ENCODE measurements around the gene RAB8B. TPM values are rescaled to one million over a fixed set of nuclear protein-coding genes. Genes with fewer than 3 reads are reported as not detected.

RAB8B gene
- total RNA-seq, 1 donor from 2014 or later: 31.6 TPM

- Mint-ChIP-seq H3K27me3 (peaks cover 3% of the 10 kb centered on the region), H3K4me3 (ENCODE audit: low read depth) (no peak overlapping the region), H3K9me3 (ENCODE audit: low read depth) (peaks cover 3% of the 10 kb centered on the region), H3K27ac (no peak overlapping the region), H3K36me3 (ENCODE audit: insufficient read depth) (peaks cover 3% of the 10 kb centered on the region), H3K4me1 (ENCODE audit: low read depth) (peaks cover 14% of the 10 kb centered on the region)
- DNase-seq (ENCODE audit: low spot score, unreplicated experiment): no peak
- no peak for TF ChIP-seq CTCF (IDR thresholded peaks at IDR 0.05; ENCODE audit: unreplicated experiment)
Observed at GRCh38 chr15:63274427-63274826, 85.0 kb downstream of the RAB8B start.

- Mint-ChIP-seq H3K27me3 (peaks cover 3% of the 10 kb centered on the region), H3K4me3 (ENCODE audit: low read depth) (peak overlapping the region; percentile 92), H3K9me3 (ENCODE audit: low read depth) (peaks cover 3% of the 10 kb centered on the region), H3K36me3 (ENCODE audit: insufficient read depth) (peaks cover 3% of the 10 kb centered on the region), H3K27ac (peak overlapping the region; percentile 96), H3K4me1 (ENCODE audit: low read depth) (peaks cover 14% of the 10 kb centered on the region)
- no peak for DNase-seq (ENCODE audit: low spot score, unreplicated experiment)
- TF ChIP-seq CTCF (IDR thresholded peaks at IDR 0.05; ENCODE audit: unreplicated experiment): no peak
Observed at GRCh38 chr15:63276342-63277037, 87.1 kb downstream of the RAB8B start.

GRCh38 chr15:63277038-63277892, 87.9 kb downstream of the RAB8B start, which contains the start of gene APH1B:
Gene APH1B (plus strand): TSS chr15:63277605. CDS start chr15:63277624, 19 bp downstream.
- H3K36me3 Mint-ChIP-seq (ENCODE audit: insufficient read depth): peaks cover 3% of the 10 kb centered on the region
- peaks cover 14% of the 10 kb centered on the region for H3K4me1 Mint-ChIP-seq (ENCODE audit: low read depth)
- H3K4me3 Mint-ChIP-seq (ENCODE audit: low read depth): peak within 1 kb of the TSS; percentile 92
- DNase-seq (ENCODE audit: low spot score, unreplicated experiment): peak; percentile 75
- peak within 1 kb of the TSS; percentile 96 for H3K27ac Mint-ChIP-seq
- peak; percentile 9 for TF ChIP-seq CTCF (IDR thresholded peaks at IDR 0.05; ENCODE audit: unreplicated experiment)
- peaks cover 3% of the 10 kb centered on the region for H3K27me3 Mint-ChIP-seq
- peaks cover 3% of the 10 kb centered on the region for H3K9me3 Mint-ChIP-seq (ENCODE audit: low read depth)

- H3K36me3 Mint-ChIP-seq (ENCODE audit: insufficient read depth): peaks cover 1% of the 10 kb centered on the region
- no peaks in the 10 kb centered on the region for H3K9me3 Mint-ChIP-seq (ENCODE audit: low read depth)
- H3K27ac Mint-ChIP-seq: peak overlapping the region; percentile 66
- H3K4me1 Mint-ChIP-seq (ENCODE audit: low read depth): peaks cover 14% of the 10 kb centered on the region
- no peak for DNase-seq (ENCODE audit: low spot score, unreplicated experiment)
- peaks cover 3% of the 10 kb centered on the region for H3K27me3 Mint-ChIP-seq
- no peak for TF ChIP-seq CTCF (IDR thresholded peaks at IDR 0.05; ENCODE audit: unreplicated experiment)
- peak overlapping the region; percentile 78 for H3K4me3 Mint-ChIP-seq (ENCODE audit: low read depth)
Observed at GRCh38 chr15:63277893-63278456, 88.6 kb downstream of the RAB8B start.

- no peak for TF ChIP-seq CTCF (IDR thresholded peaks at IDR 0.05; ENCODE audit: unreplicated experiment)
- H3K27me3 Mint-ChIP-seq: no peaks in the 10 kb centered on the region
- H3K4me3 Mint-ChIP-seq (ENCODE audit: low read depth): no peak overlapping the region
- H3K27ac Mint-ChIP-seq: no peak overlapping the region
- DNase-seq (ENCODE audit: low spot score, unreplicated experiment): no peak
- peaks cover 2% of the 10 kb centered on the region for H3K4me1 Mint-ChIP-seq (ENCODE audit: low read depth)
- H3K36me3 Mint-ChIP-seq (ENCODE audit: insufficient read depth): peaks cover 4% of the 10 kb centered on the region
- no peaks in the 10 kb centered on the region for H3K9me3 Mint-ChIP-seq (ENCODE audit: low read depth)
Observed at GRCh38 chr15:63283126-63283525, 93.7 kb downstream of the RAB8B start.
